Stimulated activated CD4-positive, alpha-beta T cell treated with anti-CD3 and anti-CD28 coated beads, Interleukin-4, amount 100 ng/mL, for 24 hours (primary cell): ENCODE data around the gene STK32C.

ENCODE experiments used
- DNase-seq: peaks from one replicate; pipeline ENCODE4 v3.0.0-alpha.2; 2020

The STK32C gene

GRCh38 chr10:132307823-132308586 is at the start of gene STK32C:
TSS of gene STK32C (minus strand) at chr10:132307950. CDS start at chr10:132307833, 117 bp downstream.
- peak; percentile 90 for DNase-seq

- no peak for DNase-seq
Measured at GRCh38 chr10:132356621-132357195, 49.0 kb upstream of the STK32C start.

GRCh38 chr10:132355754-132356153 is 48.0 kb upstream of the STK32C start:
- no peak for DNase-seq

- no peak for DNase-seq
Measured at GRCh38 chr10:132355297-132355696, 47.5 kb upstream of the STK32C start.

- DNase-seq = no peak
Measured at GRCh38 chr10:132354356-132355094, 46.8 kb upstream of the STK32C start.

- no peak for DNase-seq
Measured at GRCh38 chr10:132353456-132354355, 46.0 kb upstream of the STK32C start.

GRCh38 chr10:132352462-132353308 is 44.9 kb upstream of the STK32C start:
- DNase-seq = peak; percentile 79

GRCh38 chr10:132351611-132352010 is 43.9 kb upstream of the STK32C start:
- no peak for DNase-seq

GRCh38 chr10:132350946-132351345 is 43.2 kb upstream of the STK32C start:
- DNase-seq = no peak

- DNase-seq = no peak
Measured at GRCh38 chr10:132350391-132350790, 42.6 kb upstream of the STK32C start.

GRCh38 chr10:132349766-132350165 is 42.0 kb upstream of the STK32C start:
- DNase-seq = no peak

- DNase-seq = no peak
Measured at GRCh38 chr10:132347931-132348267, 40.1 kb upstream of the STK32C start.

- no peak for DNase-seq
Measured at GRCh38 chr10:132347211-132347930, 39.6 kb upstream of the STK32C start.

GRCh38 chr10:132346806-132347205 is 39.1 kb upstream of the STK32C start:
- no peak for DNase-seq

GRCh38 chr10:132345345-132345744 is 37.6 kb upstream of the STK32C start:
- DNase-seq = no peak

- DNase-seq = no peak
Measured at GRCh38 chr10:132344386-132344785, 36.6 kb upstream of the STK32C start.

- DNase-seq = no peak
Measured at GRCh38 chr10:132342553-132342952, 34.8 kb upstream of the STK32C start.

- no peak for DNase-seq
Measured at GRCh38 chr10:132341781-132342180, 34.0 kb upstream of the STK32C start.

GRCh38 chr10:132341017-132341416 is 33.3 kb upstream of the STK32C start:
- DNase-seq = no peak

- DNase-seq = no peak
Measured at GRCh38 chr10:132339276-132339675, 31.5 kb upstream of the STK32C start.

- DNase-seq = no peak
Measured at GRCh38 chr10:132338876-132339275, 31.1 kb upstream of the STK32C start.
